ENCODE measurements around the gene SCN8A.

Gene SCN8A

DNA sequence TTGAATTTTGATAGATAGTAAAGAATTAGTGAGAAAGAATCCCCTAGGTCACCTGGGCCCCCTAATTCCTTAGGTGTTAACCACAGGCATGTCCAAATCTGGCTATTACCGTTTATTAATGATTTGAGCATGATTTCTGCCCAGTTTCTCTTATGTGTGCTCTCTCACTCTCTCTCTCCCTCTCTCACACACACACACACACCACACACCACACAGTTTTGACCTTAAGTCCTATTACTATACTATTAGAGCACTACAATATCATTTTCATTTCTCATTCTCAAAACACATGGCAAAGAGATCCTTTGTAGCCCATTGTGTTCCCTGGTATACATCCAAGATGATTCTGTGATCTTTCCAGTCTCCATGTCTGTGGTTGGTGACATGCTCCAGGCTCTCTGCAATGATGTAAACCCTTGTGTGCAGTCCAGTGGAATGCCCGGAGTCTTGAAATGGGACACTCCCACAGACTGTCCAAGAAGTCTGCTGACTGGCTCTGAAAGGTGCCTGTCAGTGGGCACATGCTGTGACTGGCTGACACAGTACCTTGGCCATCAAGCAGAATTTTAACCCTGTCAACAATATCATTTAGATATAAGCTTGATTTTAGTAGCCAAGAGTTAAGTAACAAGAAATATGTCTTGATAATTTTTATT lies 161.3 kb downstream of the SCN8A start:
- DNase-seq (ENCODE audit: low read depth) = peak; percentile 68
- TF ChIP-seq, protein P1, sequence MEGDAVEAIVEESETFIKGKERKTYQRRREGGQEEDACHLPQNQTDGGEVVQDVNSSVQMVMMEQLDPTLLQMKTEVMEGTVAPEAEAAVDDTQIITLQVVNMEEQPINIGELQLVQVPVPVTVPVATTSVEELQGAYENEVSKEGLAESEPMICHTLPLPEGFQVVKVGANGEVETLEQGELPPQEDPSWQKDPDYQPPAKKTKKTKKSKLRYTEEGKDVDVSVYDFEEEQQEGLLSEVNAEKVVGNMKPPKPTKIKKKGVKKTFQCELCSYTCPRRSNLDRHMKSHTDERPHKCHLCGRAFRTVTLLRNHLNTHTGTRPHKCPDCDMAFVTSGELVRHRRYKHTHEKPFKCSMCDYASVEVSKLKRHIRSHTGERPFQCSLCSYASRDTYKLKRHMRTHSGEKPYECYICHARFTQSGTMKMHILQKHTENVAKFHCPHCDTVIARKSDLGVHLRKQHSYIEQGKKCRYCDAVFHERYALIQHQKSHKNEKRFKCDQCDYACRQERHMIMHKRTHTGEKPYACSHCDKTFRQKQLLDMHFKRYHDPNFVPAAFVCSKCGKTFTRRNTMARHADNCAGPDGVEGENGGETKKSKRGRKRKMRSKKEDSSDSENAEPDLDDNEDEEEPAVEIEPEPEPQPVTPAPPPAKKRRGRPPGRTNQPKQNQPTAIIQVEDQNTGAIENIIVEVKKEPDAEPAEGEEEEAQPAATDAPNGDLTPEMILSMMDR (conservative IDR thresholded peaks at IDR 0.05; ENCODE audit: low read depth, low read length) = no peak
- no peak overlapping the region for H3K4me3 ChIP-seq (ENCODE audit: low read depth, low read length)

DNA sequence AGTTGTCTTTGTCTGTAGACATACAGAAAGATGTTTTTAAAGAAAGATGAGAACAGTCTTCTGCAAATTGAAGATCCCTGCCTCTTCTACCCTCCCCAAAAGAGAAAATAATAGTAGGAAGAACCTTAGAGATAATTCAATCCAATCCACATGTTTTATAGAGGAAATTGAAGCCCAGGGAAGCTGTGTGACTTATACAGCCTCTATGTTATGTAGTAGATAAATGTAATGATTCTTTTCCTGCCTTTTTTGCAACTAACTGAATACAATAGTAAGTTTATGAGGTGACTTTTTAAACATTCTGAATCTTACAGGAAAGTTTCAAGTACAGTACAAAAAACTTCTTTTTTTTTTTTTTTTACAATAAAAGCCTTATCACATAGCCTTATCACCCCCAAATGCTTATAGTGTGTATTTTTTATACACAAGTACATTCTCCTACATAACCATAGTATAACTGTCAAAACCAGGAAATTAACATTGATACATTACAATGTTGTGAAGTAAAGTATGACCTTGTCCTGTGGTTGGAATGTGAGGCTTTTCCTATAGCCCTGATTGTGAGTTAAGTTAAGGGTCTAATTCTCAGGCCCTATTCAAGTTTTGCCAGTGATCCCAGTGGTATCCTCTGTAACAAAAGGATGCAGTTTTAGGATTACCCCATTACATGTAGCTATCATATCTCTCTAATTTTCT lies 163.1 kb downstream of the SCN8A start:
- TF ChIP-seq, protein P1 (conservative IDR thresholded peaks at IDR 0.05; ENCODE audit: low read depth, low read length) = no peak
- no peak for DNase-seq (ENCODE audit: low read depth)
- H3K4me3 ChIP-seq (ENCODE audit: low read depth, low read length) = no peak overlapping the region

DNA sequence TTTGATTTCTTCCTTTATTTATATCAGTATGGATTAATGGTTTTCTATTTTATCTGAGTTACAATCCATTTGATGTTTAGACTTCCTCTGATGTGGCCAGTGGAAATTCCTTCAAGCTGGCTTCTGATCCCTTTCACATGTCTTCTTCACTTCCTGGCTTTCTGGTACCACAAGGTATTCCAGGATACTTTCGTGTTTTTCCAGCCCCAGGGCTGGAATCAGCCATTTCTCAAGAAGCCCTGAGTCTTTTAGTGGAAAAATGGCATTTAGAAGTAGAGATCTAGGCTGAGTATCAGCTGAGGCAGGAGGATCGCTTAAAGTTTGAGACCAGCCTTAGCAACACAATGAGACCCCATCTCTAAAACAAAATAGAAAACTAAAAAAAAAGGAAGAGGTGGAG lies 164.2 kb downstream of the SCN8A start:
- no peak for DNase-seq (ENCODE audit: low read depth)
- no peak overlapping the region for H3K4me3 ChIP-seq (ENCODE audit: low read depth, low read length)
- TF ChIP-seq, protein P1 (conservative IDR thresholded peaks at IDR 0.05; ENCODE audit: low read depth, low read length) = no peak

DNA sequence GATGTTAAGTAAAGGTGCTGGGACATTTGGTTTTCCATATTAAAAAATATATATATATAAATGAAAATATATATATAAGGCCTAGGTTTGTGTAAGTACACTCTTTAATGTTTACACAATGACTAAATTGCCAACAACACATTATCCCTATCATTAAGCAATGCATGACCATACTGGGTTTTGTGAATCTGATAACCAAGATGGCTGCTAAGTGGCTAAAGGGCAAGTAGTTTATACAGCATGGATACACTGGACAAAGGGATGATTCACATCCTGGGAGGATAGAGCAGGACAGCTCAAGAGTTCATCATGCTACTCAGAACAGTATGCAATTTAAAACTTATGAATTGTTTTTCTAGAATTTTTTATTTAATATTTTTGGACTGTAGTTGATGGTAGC lies 168.1 kb downstream of the SCN8A start:
- no peak for DNase-seq (ENCODE audit: low read depth)
- TF ChIP-seq, protein P1 (conservative IDR thresholded peaks at IDR 0.05; ENCODE audit: low read depth, low read length) = no peak
- no peak overlapping the region for H3K4me3 ChIP-seq (ENCODE audit: low read depth, low read length)

DNA sequence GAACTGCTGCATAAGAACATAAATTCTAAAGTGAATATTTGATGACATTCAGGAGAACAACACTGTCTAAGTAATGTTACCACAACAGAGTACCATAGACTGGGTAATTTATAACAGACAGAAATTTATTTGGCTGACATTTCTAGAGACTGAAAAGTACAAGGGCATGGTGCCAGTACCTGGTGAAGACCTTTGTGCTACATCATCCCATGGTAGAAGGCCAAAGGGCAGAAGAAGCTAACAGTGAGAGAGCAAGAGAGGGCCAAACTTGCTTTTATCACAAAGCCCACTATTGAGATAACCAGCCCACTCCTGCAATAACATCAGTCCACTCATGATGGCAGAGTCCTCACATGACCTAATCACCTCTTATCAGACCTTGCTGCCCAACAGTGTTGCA lies 168.7 kb downstream of the SCN8A start:
- TF ChIP-seq, protein P1 (conservative IDR thresholded peaks at IDR 0.05; ENCODE audit: low read depth, low read length) = no peak
- no peak for DNase-seq (ENCODE audit: low read depth)
- no peak overlapping the region for H3K4me3 ChIP-seq (ENCODE audit: low read depth, low read length)

DNA sequence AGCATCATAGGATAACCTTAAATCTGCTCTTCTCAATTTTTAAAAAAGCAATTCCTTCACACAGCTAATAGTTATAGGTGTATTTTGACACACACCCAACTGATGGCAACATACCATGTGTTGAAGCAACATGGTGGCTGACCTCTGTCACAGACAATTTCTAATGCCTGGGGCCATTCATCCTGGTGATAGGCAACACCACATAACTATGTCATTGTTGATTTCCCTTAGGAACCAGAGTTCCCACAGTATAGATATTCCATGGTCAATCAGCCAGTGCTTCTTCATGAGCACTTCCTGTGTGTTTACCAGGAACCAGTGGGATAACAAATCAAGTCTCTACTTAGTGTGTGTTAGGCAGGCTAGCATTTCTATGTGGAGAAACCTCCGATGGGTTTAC lies 169.2 kb downstream of the SCN8A start:
- H3K4me3 ChIP-seq (ENCODE audit: low read depth, low read length) = no peak overlapping the region
- DNase-seq (ENCODE audit: low read depth) = no peak
- TF ChIP-seq, protein P1 (conservative IDR thresholded peaks at IDR 0.05; ENCODE audit: low read depth, low read length) = no peak

DNA sequence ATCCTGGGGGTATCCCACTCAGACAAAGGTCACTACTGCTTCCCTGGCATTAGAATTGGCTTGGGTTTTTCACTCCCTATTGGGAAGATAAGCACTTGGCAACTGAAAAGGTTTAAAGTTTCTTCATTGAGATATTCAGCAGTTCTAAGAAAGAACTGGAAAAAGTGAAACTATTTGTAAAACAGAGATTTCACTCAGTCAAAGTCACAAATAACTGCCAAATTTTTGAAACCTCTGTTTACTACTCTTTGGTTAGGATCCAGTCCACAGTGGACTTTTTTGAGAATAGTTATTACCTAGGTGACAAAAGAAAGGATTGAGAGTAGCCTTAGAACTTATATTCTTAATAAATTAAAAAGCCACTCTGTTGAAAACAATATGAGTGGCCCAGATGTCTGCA lies 172.7 kb downstream of the SCN8A start:
- TF ChIP-seq, protein P1 (conservative IDR thresholded peaks at IDR 0.05; ENCODE audit: low read depth, low read length) = no peak
- DNase-seq (ENCODE audit: low read depth) = no peak

More for the DNA sequence above, 172.7 kb downstream of the SCN8A start:
- no peak overlapping the region for H3K4me3 ChIP-seq (ENCODE audit: low read depth, low read length)

All from choroid plexus epithelial cell (primary cell).